Astrocyte (in vitro differentiated cells and primary cell): ENCODE data around the gene DDC. TPM values are rescaled to one million over a fixed set of nuclear protein-coding genes. Genes with fewer than 3 reads are reported as not detected.

Source experiments
- DNase-seq: peaks from one replicate; pipeline ENCODE4 v3.0.0-alpha.2; 2010; ENCODE audit warnings: low read depth
- FAIRE-seq: peaks from 2 replicates; lab custom pipeline; 2011; peaks lifted over from hg19 to GRCh38; lab: Jason Lieb, UNC
- H2AFZ ChIP-seq: 2 replicates; pipeline ENCODE4 v1.6.0; 2012; ENCODE audit warnings: low read depth, low read length, inconsistent platforms
- H3K27ac ChIP-seq: 2 replicates; pipeline ENCODE4 v1.5.1; 2011; ENCODE audit warnings: low read depth, low read length, inconsistent platforms
- H3K27me3 ChIP-seq: 2 replicates; pipeline ENCODE4 v1.6.0; 2011; ENCODE audit warnings: low read length, inconsistent platforms; ENCODE audit not compliant: insufficient read depth
- H3K36me3 ChIP-seq: 2 replicates; pipeline ENCODE4 v1.5.1; 2011; ENCODE audit warnings: low read length, inconsistent platforms; ENCODE audit not compliant: insufficient read depth
- H3K4me1 ChIP-seq: 2 replicates; pipeline ENCODE4 v1.5.1; 2011; ENCODE audit warnings: low read length, inconsistent platforms; ENCODE audit not compliant: insufficient read depth
- H3K4me2 ChIP-seq: 2 replicates; pipeline ENCODE4 v1.6.0; 2012; ENCODE audit warnings: low read length, inconsistent platforms
- H3K4me3 ChIP-seq: 2 replicates; pipeline ENCODE4 v1.5.1; 2011; ENCODE audit warnings: low read depth, mild to moderate bottlenecking, low read length, inconsistent platforms; ENCODE audit not compliant: insufficient read depth
- H3K79me2 ChIP-seq: 2 replicates; pipeline ENCODE4 v1.6.0; 2012; ENCODE audit warnings: mild to moderate bottlenecking, low read length, inconsistent platforms; ENCODE audit not compliant: insufficient read depth
- H3K9ac ChIP-seq: 2 replicates; pipeline ENCODE4 v1.6.0; 2012; ENCODE audit warnings: mild to moderate bottlenecking, low read length, inconsistent platforms
- H3K9me3 ChIP-seq: 2 replicates; pipeline ENCODE4 v1.5.1; 2012; ENCODE audit warnings: low read depth, mild to moderate bottlenecking, low read length, inconsistent platforms; ENCODE audit not compliant: insufficient read depth
- H4K20me1 ChIP-seq: 2 replicates; pipeline ENCODE4 v1.6.0; 2012; ENCODE audit warnings: low read length, inconsistent platforms; ENCODE audit not compliant: insufficient read depth
- H3K27ac Mint-ChIP-seq: one replicate; pipeline ENCODE4 v1.8.0; 2021; ENCODE audit warnings: mild to moderate bottlenecking, mixed read lengths; ENCODE audit not compliant: unreplicated experiment
- H3K27me3 Mint-ChIP-seq: one replicate; pipeline ENCODE4 v1.8.0; 2021; ENCODE audit warnings: low read depth, mixed read lengths; ENCODE audit not compliant: unreplicated experiment
- H3K36me3 Mint-ChIP-seq: one replicate; pipeline ENCODE4 v1.8.0; 2021; ENCODE audit warnings: low read depth, mixed read lengths; ENCODE audit not compliant: unreplicated experiment
- H3K4me1 Mint-ChIP-seq: one replicate; pipeline ENCODE4 v1.8.0; 2021; ENCODE audit warnings: low read depth, mixed read lengths; ENCODE audit not compliant: unreplicated experiment
- H3K4me3 Mint-ChIP-seq: one replicate; pipeline ENCODE4 v1.8.0; 2021; ENCODE audit warnings: mild to moderate bottlenecking, moderate library complexity, mixed read lengths; ENCODE audit not compliant: unreplicated experiment
- H3K9me3 Mint-ChIP-seq: one replicate; pipeline ENCODE4 v1.8.0; 2021; ENCODE audit warnings: mild to moderate bottlenecking, mixed read lengths; ENCODE audit not compliant: unreplicated experiment
- CTCF ChIP-seq: IDR thresholded peaks from 2 replicates; pipeline ENCODE4 v1.5.1; 2011; ENCODE audit warnings: low read depth, mild to moderate bottlenecking, inconsistent platforms, low read length, moderate library complexity; ENCODE audit not compliant: insufficient read depth
- EZH2 ChIP-seq: IDR thresholded peaks from 2 replicates; pipeline ENCODE4 v1.6.1; 2012; ENCODE audit warnings: mild to moderate bottlenecking, low read length, inconsistent platforms; ENCODE audit not compliant: insufficient read depth
- total RNA-seq: library from RNA; stranded (reverse); gene quantifications from 2 replicates; pipeline ENCODE4 v1.2.1, GENCODE V29; 2021

DDC gene
- total RNA-seq, 1 donor from 2014 or later: not detected

GRCh38 chr7:50422858-50423257, 142.3 kb downstream of the DDC start:
- Mint-ChIP-seq H3K9me3 (peaks cover 4% of the 10 kb centered on the region), H3K27ac (no peak overlapping the region), H3K4me1 (peaks cover 7% of the 10 kb centered on the region), H3K27me3 (peaks cover 7% of the 10 kb centered on the region), H3K36me3 (no peaks in the 10 kb centered on the region), H3K4me3 (no peak overlapping the region)
- DNase-seq: no peak
- Histone ChIP-seq H3K9ac (no peak overlapping the region), H2AFZ (no peak overlapping the region), H3K4me2 (no peak overlapping the region), H3K4me1 (no peaks in the 10 kb centered on the region), H3K9me3 (no peaks in the 10 kb centered on the region), H4K20me1 (no peaks in the 10 kb centered on the region), H3K27me3 (no peaks in the 10 kb centered on the region), H3K27ac (no peak overlapping the region), H3K36me3 (no peaks in the 10 kb centered on the region), H3K79me2 (no peaks in the 10 kb centered on the region), H3K4me3 (no peak overlapping the region)
- FAIRE-seq: no peak
- TF ChIP-seq CTCF (no peak), EZH2 (no peak)

- Histone ChIP-seq H3K79me2 (no peaks in the 10 kb centered on the region), H3K9ac (no peak overlapping the region), H2AFZ (no peak overlapping the region), H3K4me3 (no peak overlapping the region), H3K27me3 (peaks cover 5% of the 10 kb centered on the region), H3K36me3 (no peaks in the 10 kb centered on the region), H3K27ac (no peak overlapping the region), H3K4me1 (no peaks in the 10 kb centered on the region), H4K20me1 (no peaks in the 10 kb centered on the region), H3K4me2 (no peak overlapping the region), H3K9me3 (no peaks in the 10 kb centered on the region)
- H3K27me3 Mint-ChIP-seq: peaks cover 10% of the 10 kb centered on the region
- H3K27ac Mint-ChIP-seq: no peak overlapping the region
- TF ChIP-seq EZH2: no peak
- no peak for TF ChIP-seq CTCF
- no peak for FAIRE-seq
- peaks cover 4% of the 10 kb centered on the region for H3K9me3 Mint-ChIP-seq
- no peak overlapping the region for H3K4me3 Mint-ChIP-seq
- H3K36me3 Mint-ChIP-seq: no peaks in the 10 kb centered on the region
- DNase-seq: no peak
- peaks cover 7% of the 10 kb centered on the region for H3K4me1 Mint-ChIP-seq
Observed at GRCh38 chr7:50421043-50421442, 144.2 kb downstream of the DDC start.

- Histone ChIP-seq H3K36me3 (no peaks in the 10 kb centered on the region), H3K4me2 (no peak overlapping the region), H3K4me1 (no peaks in the 10 kb centered on the region), H3K9ac (no peak overlapping the region), H3K9me3 (no peaks in the 10 kb centered on the region), H2AFZ (no peak overlapping the region), H3K4me3 (no peak overlapping the region), H3K79me2 (no peaks in the 10 kb centered on the region), H3K27me3 (peaks cover 5% of the 10 kb centered on the region), H4K20me1 (no peaks in the 10 kb centered on the region), H3K27ac (no peak overlapping the region)
- H3K27me3 Mint-ChIP-seq: peaks cover 13% of the 10 kb centered on the region
- H3K27ac Mint-ChIP-seq: no peak overlapping the region
- H3K9me3 Mint-ChIP-seq: no peaks in the 10 kb centered on the region
- no peak for FAIRE-seq
- no peak overlapping the region for H3K4me3 Mint-ChIP-seq
- H3K36me3 Mint-ChIP-seq: no peaks in the 10 kb centered on the region
- TF ChIP-seq EZH2 (no peak), CTCF (no peak)
- H3K4me1 Mint-ChIP-seq: peaks cover 7% of the 10 kb centered on the region
- no peak for DNase-seq
Observed at GRCh38 chr7:50418526-50419290, 146.5 kb downstream of the DDC start.
